22Rv1 (cell line): ENCODE measurements around the gene ALOX5AP.

Source experiments
- H3K27ac ChIP-seq: fragments of 450-650 bp; 2 replicates; pipeline ENCODE4 v1.5.1; 2017
- CTCF ChIP-seq: fragments of 450-650 bp; IDR thresholded peaks from 2 replicates; pipeline ENCODE4 v1.5.1; 2017; ENCODE audit warnings: mild to moderate bottlenecking
- ZFX ChIP-seq: fragments of 450-650 bp; IDR thresholded peaks from 2 replicates; pipeline ENCODE4 v1.6.1; 2017; ENCODE audit warnings: antibody characterized with exemption, borderline replicate concordance

The ALOX5AP gene

GRCh38 chr13:30731361-30732045 lies 3.8 kb upstream of the ALOX5AP start:
- H3K27ac ChIP-seq: no peak overlapping the region
- TF ChIP-seq CTCF: no peak
- TF ChIP-seq ZFX: no peak

GRCh38 chr13:30732046-30732390 lies 3.3 kb upstream of the ALOX5AP start:
- no peak overlapping the region for H3K27ac ChIP-seq
- no peak for TF ChIP-seq CTCF
- TF ChIP-seq ZFX: no peak

- no peak overlapping the region for H3K27ac ChIP-seq
- TF ChIP-seq CTCF (no peak), ZFX (no peak)
Observed at GRCh38 chr13:30734439-30734838, 904 bp upstream of the ALOX5AP start.

GRCh38 chr13:30735872-30736175 lies 481 bp downstream of the ALOX5AP start:
- TF ChIP-seq ZFX (no peak), CTCF (no peak)
- H3K27ac ChIP-seq: no peak overlapping the region

GRCh38 chr13:30736461-30737320 lies 1.3 kb downstream of the ALOX5AP start:
- TF ChIP-seq ZFX (no peak), CTCF (no peak)
- H3K27ac ChIP-seq: no peak overlapping the region

- H3K27ac ChIP-seq: no peak overlapping the region
- TF ChIP-seq ZFX: no peak
- TF ChIP-seq CTCF: no peak
Observed at GRCh38 chr13:30737511-30738337, 2.4 kb downstream of the ALOX5AP start.
